NT2/D1 (cell line): ENCODE results near the gene GLRA2.

Source experiments
- SUZ12 ChIP-seq: IDR thresholded peaks from 2 replicates; pipeline ENCODE4 v1.6.1; 2011; ENCODE audit not compliant: insufficient read length, insufficient read depth; ENCODE audit errors: extremely low read depth
- YY1 ChIP-seq: IDR thresholded peaks from 2 replicates; pipeline ENCODE4 v1.6.1; 2011; ENCODE audit not compliant: insufficient read length, insufficient read depth
- ZNF274 ChIP-seq: IDR thresholded peaks from 2 replicates; pipeline ENCODE4 v1.6.1; 2011; ENCODE audit warnings: mild to moderate bottlenecking, low read depth, low read length

- TF ChIP-seq YY1: no peak
- TF ChIP-seq SUZ12: no peak
- TF ChIP-seq ZNF274: no peak
Measured at GRCh38 chrX:14598330-14598729, 69.0 kb downstream of the GLRA2 start.
